Posterior cingulate gyrus (tissue), 11 donors: ENCODE data around the gene VIM.
A peak's percentile ranks its signal among the peaks of the same experiment; 100 is the strongest.

Source experiments
- DNase-seq, 10 donors: peaks; one replicate each; pipeline versions ENCODE4 v3.0.0 to v3.0.0-alpha.2; 2020 to 2021; ENCODE audit warnings: mixed read lengths in 3 of 10
- intact Hi-C: fragments of 100-400 bp; cut with DNase I; formaldehyde crosslinking; loops from one replicate; pipeline ENCODE4 v1.15.1; 2023

VIM gene

DNA sequence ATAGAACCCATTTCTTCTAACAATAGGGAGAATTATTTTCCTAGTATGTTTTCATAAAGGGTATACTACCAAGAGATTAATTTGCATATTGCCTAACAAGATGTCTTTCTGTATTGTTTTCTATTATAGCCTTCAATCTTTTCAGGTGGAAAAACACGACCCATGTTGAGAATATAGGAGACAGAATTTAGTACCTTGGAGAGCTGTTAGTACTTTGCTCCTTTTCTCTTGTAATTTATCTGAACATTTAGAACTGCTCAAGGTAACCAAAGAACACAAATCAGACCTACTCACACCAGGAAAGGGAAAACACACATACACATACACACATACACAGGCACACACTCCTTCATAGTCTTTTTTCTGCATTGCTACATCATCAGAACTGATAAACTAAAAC lies 18.7 kb upstream of the VIM start:
- intact Hi-C loops, result no loop called here
- DNase-seq, result no peak

DNA sequence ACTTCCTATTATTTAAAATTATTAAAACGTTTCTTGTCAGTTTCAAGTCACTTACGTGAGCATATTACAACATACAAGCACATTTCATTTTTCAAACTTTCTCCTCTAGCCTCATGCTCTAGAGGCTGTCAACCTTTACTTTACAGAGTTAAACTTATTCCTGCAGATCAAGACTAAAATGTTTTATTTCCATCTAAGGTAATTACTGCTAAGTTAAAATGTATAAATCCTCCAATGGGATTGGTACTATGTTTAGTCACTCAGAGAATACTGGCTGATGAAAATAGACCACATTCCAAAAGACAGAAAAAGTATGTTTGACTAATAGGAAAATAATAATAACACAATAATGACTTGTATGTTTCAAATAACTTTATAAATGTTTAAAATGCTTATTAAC lies 18.2 kb upstream of the VIM start:
- DNase-seq, result no peak
- intact Hi-C loops, result no loop called here

DNA sequence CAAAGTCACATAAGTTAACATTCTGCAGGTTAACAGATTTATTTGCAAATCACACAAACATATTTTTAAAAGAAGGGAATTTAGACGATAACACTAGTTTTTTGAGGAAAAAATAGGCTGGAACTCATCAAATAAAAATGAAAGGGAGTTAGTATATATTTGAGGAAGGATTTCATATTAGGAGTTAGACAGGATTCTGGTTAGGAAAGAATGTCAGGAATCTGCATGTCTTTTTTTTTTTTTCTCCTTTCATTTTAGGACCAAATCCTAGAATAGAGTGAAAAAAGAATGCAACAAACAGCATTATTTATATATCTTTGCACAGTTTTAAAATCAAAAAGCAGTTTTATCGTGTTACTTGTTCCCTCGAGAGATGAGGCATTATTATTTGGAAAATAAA lies 17.7 kb upstream of the VIM start:
- no peak for DNase-seq
- intact Hi-C loops, result no loop called here

DNA sequence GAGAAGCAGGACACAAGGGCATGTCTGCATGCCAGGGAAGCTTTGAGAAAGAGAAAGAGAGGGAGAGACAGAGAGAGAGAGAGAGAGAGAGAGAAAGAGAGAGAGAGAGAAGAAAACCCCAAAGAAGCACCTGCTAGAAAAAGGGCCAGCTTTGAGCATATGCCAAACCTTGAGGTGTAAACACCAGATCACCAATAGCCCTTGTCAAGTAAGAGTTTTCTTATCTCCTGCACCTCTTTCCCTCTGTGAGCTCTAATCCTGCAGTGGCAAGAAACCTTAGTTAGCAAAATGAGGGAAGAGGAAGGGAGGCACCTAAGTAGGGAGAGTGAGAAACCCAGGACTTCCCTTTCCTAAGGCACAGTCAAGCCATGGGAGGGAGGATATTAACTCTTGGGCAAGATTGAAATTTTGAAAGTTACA lies 15.2 kb upstream of the VIM start:
- DNase-seq, result no peak
- intact Hi-C loops, result no loop called here

DNA sequence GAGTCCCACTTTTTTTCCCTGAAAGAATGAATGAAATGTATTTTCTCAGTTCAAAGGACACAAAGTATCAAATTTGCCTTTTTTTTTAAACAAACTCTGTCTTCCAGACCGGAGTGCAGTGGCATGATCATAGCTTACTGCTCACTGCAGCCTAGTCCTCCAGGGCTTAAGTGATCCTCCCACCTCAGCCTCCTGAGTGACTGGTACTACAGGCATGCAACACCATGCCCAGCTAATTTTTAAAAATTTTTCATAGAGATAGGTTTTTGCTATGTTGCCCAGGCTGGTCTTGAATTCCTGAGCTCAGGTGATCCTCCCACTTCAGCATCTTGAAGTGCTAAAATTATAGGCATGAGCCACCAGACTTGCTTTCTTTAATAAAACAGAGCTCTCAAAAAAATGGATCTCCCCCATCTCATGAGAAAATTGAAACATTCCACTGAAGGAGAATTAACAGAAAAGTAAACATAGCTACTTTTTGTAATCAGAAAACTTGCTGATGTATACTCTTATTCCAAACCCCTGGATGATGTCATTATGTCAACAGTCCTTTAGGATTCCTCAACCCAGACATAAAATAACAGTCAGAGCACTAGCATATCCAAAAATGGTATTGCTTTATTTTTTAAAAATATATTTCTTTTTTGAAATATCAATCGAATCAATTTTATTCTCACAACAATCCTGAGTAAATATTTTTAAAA lies 14.2 kb upstream of the VIM start:
- no peak for DNase-seq
- intact Hi-C loops, result no loop called here

DNA sequence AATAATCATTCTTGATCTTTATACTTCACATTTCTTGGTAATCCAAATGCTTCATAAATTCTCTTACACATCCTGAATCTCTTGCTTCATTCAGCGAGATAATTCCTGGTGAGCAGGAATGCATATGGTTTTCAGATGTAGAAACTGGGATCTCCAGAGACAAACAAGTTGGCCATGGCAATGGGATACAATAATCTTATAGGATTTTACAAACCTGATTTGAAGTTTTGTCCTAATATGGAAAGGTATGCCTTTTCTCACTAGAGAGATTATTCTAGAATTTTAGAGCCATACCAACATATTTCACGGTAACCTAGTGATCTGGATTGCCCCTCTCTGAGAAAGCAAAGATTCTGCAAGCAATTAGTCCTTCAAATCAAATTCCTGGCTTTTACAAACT lies 13.5 kb upstream of the VIM start:
- intact Hi-C loops, result no loop called here
- no peak for DNase-seq

DNA sequence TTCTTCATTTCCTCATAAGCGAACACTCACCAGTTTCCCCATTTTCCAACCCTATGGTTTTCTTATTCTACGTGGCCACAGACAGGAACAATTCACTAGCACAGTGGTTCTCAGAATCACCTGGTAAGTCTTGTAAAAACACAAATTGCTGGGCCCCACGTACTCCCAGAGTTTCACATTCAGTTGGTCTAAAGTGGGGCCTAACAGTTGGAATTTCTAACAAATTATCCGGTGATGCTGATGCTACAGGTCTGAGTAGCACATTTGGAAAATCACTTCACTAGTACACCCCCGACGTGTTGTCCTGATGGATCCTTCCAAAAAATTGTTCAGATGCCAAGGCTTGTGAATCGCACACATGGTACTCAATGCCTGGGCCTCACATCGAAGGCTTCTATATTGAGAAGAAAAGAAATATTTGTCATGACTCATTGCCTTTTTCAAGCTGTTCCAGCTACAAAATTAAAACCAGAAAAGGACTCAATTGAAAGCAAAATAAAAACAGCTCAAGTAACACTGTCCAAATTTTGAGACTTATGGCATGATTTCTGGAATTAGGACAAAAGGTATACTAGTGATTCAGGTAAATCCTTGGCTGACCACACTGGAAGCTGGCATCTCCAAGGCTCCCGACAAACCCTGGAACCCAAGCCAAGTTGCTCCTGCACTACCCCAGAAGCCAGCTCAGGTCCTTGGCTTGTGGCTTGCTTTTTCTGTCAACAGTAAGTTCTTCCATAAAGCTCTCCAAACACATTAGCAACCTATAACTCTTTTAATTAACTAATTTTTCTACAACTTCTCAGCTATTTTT lies 12.9 kb upstream of the VIM start:
- intact Hi-C loops, result no loop called here
- DNase-seq, result no peak

DNA sequence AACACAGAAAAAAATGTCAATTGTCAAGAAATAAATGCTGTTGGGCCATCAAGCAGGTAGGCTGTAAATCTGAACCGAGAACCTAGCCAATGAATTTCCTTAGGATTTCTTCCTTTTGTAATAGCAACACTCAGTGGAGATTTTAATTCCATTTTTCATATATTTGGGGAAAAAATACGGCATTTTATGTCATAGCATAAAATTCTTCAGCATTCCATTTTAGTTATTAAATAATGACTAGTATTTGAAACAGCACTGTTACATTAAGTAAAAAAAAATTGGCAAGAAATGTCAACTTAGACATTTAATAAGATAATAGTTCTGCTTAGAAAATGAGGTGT lies 12.3 kb upstream of the VIM start:
- no peak for DNase-seq
- intact Hi-C loops, result no loop called here

DNA sequence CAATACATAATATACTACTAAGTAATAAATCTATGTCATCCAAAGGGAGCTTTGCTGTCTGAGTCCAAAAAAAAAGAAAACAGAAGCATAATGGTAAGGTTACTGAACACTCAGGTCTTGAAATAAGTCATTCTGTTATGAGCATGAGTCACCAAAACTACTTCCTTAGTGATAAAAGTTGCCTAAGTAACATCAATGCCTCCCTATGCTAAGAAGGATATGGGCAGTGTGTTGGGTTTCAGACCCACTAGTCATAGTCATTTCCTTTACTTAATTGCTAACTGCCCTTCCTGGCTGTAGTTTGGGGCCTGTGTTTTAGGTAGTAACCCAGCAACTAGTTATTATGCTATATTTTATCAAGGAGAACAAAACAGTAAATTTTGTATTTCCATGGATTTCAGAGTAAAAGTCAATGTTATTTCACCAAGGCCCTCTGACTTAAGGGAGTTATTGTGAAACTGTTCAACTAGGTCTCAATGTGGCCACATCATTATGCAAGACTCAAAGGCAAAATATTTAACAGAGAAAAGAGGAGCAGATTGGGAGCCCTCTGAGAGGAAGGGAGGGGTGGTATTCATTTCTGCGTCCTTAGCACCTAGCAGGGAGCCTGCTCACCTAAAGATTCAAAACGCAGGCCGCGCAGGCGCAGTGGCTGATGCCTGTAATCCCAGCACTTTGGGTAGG lies 11.7 kb upstream of the VIM start:
- intact Hi-C loops, result no loop called here
- DNase-seq, result no peak

DNA sequence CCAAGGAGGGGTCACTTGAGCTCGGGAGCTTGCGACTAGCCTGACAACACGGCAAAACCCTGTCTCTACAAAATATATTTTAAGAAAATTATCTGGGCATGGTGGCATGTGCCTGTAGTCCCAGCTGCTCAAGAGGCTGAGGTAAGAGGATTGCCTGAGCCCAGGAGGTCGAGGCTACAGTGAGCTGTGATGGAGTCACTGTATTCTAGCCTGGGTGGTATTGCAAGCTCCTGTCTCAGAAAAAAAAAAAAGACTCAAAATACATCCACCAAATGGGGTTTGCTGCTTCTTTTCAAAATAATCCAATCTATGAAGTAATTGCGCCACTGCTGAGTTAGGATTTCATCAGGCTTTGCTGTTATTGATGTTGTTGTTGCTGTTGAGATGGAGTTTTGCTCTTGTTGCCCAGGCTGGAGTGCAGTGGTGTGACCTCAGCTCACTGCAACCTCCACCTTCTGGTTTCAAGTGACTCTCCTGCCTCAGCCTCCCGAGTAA lies 11.1 kb upstream of the VIM start:
- intact Hi-C loops, result no loop called here
- no peak for DNase-seq

DNA sequence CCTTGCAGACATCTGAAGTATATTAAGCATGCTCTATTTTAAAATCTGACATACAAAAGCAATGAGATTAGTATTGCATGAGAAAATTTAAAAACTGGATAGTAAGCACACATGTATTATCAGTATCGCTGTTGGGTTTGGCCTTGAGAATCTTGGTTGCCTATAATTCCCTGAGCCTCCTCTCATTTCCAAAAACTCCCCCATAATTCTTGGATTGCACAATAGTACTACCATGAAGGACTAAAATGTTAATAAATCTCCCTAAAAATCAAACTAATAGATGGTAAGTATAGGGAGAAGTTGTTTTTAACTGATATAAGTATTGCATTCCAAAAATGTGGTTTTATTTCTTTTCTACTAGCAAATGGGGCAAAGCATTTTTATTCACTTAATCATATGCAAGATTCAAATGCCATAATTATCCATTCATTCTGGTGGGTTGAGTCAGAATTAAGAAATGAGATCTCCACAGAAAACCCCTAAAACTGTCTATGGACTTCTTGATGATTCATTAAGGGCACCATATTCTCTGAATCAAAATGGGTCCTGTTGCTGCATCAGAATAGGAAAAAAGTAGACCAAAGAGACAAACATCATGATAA lies 10.3 kb upstream of the VIM start:
- DNase-seq, result no peak
- intact Hi-C loops, result no loop called here

DNA sequence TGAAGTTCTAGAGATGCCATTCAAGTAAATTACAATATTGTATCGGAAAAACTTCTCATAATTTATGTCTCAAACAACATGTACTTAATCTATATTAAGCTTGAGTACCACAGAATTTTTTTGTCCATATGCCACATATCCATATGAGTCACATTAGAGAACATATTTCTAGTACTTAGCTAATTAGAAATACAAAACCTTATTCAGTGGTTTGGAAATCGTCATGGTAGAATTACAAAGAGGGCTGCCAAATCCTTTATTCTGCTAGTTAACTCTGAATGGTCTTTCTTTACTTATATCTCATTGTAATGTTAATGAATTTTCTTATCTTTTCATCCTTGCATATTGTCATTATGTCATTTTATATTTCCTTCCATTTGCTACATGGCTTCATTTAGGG lies 9.0 kb upstream of the VIM start:
- intact Hi-C loops, result no loop called here
- no peak for DNase-seq

DNA sequence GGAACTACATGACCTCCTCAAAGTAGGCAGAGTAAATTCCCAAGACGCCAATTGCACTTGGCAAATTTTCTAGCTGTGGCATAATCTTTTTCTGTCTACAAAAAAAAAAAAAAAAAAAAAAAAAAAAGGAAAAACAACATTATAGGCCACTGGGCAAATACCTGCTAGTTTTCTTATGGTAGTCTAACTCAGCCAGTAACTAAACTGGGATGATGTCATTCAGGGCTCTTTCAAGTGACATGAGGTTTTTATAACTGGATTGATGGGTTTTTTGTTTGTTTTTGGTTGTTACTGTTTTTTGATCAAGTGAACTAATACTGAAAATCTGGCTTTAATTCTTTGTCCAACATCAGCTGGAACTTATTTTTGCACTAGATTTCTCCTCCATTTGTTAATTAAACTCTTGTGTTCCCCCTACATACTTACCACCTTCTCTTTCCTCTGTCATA lies 7.4 kb upstream of the VIM start:
- DNase-seq, result no peak
- intact Hi-C loops, result no loop called here

DNA sequence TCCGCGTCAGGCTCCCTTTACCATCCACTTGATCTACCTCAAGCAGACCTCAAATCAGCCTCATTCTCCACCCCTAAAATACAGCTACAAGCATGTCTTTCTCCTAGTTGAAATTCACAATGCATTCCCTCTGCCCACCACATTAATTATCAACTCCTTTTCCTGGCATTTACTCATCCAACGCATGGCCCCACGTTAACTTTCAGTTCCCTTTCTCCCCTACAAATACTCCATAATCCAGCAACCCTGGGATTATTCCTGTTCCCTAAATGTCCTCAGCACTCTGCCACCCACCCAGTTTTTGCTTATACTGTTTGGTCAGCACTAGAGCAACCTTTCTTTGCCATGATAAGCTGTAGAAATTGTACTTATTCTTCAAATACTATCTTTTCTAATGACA lies 5.7 kb upstream of the VIM start:
- intact Hi-C loops, result no loop called here

DNA sequence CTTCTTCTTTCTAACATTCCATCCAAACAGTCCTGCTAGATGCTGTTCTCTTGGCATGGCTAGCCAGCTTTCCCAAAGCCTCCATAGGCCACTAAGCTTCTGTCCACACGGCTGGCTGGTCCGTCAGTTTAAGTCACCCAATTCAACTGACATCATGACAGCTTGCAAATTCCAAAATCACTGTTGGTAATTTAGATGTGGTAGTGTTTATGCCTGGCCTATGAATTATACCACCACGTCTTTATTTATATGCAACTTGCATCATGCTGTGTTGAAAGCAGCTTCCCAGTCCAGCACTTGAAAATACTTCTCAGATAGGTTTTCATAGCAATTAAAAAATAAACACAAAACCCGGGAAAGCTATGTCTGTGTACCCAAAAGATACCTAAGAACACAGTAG lies 2.2 kb upstream of the VIM start:
- DNase-seq, result no peak
- intact Hi-C loops, result no loop called here

More for the DNA sequence above, 5.7 kb upstream of the VIM start:
- no peak for DNase-seq

DNA sequence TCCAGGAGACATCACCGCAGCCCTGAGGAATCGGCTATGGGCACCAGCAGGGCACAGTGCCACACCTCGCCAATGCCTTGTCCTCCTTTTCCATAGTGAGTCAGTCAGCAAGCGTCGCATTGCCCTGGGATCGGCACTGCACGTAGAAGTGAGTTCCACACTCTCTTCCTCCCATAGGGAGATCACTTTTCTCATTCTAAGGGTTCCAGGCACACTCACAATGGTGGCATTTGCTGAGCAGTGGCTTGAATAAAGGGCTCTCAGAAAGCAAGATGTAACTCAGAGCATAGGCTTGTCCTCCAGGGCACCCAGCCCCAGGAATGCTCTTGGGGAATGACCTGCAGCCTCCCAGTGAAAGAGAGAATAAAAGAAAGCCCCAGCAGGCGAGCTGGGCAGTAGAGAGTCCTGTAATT lies 1.1 kb upstream of the VIM start:
- DNase-seq, result no peak
- intact Hi-C loops, result no loop called here

DNA sequence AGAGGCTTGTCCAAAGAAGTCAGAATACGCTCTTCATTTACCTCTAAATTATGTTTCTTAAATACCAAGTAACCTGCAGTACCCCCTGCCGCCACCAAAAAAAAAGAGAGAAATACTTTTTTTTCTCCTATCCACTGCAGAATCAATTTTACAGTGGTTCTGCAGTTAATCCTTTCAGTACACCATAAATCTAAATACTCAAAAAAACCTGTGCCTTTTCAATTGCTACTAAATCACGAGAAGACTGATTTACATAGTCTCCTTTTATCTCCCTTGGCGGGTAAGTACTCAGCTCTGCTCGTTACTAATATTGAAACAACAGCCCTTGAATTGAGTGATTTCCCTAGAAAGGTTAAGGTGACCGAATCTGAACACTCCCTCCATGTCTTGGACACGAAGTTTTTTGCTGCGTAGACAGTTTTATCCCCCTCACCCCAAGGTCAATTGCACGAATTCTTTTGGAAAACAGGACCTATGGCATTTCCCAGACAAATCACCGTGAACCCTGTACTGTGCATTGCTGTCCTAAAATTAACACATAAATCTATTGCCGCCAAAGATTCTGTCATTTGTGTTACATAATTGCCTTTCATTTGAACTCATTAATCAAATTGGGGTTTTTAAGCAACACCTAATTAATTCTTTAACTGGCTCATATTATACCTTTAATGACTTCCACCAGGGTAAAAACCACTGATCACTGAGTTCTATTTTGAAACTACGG lies 512 bp upstream of the VIM start:
- intact Hi-C loops, result no loop called here
- DNase-seq, result no peak

DNA sequence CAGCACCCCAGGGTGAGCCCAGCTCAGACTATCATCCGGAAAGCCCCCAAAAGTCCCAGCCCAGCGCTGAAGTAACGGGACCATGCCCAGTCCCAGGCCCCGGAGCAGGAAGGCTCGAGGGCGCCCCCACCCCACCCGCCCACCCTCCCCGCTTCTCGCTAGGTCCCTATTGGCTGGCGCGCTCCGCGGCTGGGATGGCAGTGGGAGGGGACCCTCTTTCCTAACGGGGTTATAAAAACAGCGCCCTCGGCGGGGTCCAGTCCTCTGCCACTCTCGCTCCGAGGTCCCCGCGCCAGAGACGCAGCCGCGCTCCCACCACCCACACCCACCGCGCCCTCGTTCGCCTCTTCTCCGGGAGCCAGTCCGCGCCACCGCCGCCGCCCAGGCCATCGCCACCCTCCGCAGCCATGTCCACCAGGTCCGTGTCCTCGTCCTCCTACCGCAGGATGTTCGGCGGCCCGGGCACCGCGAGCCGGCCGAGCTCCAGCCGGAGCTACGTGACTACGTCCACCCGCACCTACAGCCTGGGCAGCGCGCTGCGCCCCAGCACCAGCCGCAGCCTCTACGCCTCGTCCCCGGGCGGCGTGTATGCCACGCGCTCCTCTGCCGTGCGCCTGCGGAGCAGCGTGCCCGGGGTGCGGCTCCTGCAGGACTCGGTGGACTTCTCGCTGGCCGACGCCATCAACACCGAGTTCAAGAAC lies 1.1 kb downstream of the VIM start:
- DNase-seq, result peak in 7 of 10 donors; percentile 8 to 90 (median 52)
- intact Hi-C loops, result no loop called here

DNA sequence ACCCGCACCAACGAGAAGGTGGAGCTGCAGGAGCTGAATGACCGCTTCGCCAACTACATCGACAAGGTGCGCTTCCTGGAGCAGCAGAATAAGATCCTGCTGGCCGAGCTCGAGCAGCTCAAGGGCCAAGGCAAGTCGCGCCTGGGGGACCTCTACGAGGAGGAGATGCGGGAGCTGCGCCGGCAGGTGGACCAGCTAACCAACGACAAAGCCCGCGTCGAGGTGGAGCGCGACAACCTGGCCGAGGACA lies 1.6 kb downstream of the VIM start:
- DNase-seq, result no peak
- intact Hi-C loops, result no loop called here
